Heart left ventricle (tissue), 13 donors: Measurements from ENCODE around the gene BCORL1.

Experiments used
- CTCF ChIP-seq, 12 donors: fragments of 200-600 bp; sonication (generic) in 4 of 12; IDR thresholded peaks; one replicate each; pipeline versions ENCODE4 v1.5.0 to v1.8.0; 2018 to 2022; ENCODE audit warnings: antibody characterized with exemption in 12 of 12, mild to moderate bottlenecking in 5 of 12
- POLR2A ChIP-seq, 2 donors: fragments of 450-650 bp; IDR thresholded peaks; one replicate each; pipeline ENCODE4 v1.6.1; 2017; ENCODE audit warnings: antibody characterized with exemption in 2 of 2, mild to moderate bottlenecking in 2 of 2, moderate library complexity in 2 of 2
- donor health status: ischemic (EF 13 %, LVEDD 7.1; RV severe dilation, severe dysfunction).
- donor health status: DM: no; HTN: yes; CAD: no.
- donor health status: DM: no; HTN: no; CAD: no.
- donor health status: ischemic (EF 25% LVEDD 6.9; RV normal size, moderate dysfunction).
- donor health status: ischemic (EF 25% LVEDD 5.7; RV mildly dilated, moderate dysfunction).
- donor health status: ischemic (EF 35%, LVEDD 5.7; RV mildly dilated, moderate dysfunction).
- donor health status: nonischemic (EF 11% LVEDD 7.7; RV severe dilation, severe dysfunction).
- donor health status: DM: yes; HTN: yes; CAD: no.
- donor health status: PGD.
- donor health status: ischemic (EF 29% LVEDD 5.4; RV normal size, mild dysfunction).
- donor health status: nonischemic (EF 23%, LVEDD 6.1; RV moderate dilation, normal function).

GRCh38 chrX:129997086-129997485 lies 14.7 kb downstream of the BCORL1 start:
- no peak for TF ChIP-seq CTCF (IDR thresholded peaks at IDR 0.05)
- no peak for TF ChIP-seq POLR2A (IDR thresholded peaks at IDR 0.05)
